Measurements from ENCODE around the gene ATF7IP2.

DNA sequence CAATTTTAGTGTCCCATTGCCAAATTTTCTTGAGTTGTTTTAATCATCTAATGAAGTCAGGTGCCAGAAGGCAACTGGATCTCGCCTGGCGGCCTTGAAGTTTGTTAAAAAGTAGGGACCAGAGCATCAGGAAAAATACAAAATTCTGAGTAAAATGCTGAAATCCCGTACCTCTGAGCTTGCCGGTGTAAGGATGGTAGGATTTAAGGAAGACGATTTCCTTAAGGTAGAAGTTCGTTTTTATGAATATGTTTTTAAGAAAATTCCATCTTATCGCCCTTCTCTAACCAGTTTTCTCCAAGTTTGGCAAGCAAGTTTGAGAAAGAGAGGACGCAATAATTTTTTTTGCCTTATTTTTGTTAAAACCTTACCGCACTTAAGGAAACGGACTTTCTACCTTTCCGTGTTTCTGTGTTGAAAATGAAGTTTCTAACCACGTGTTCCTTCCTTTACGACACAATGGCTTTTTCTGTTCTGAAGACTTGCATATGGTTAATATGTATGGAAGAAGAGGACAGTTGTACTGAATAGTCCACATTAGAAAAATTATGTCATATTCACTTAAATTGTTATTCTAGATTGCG lies 748 bp downstream of the ATF7IP2 start:
- no peak for TF ChIP-seq CTCF (conservative IDR thresholded peaks at IDR 0.05 in 1 of 2, IDR thresholded peaks at IDR 0.05 in 1 of 2; ENCODE audit: extremely low read depth in 1 of 2, insufficient read depth in 1 of 2, low read depth in 1 of 2, low read length in 2 of 2)
- no peak for TF ChIP-seq EZH2 (IDR thresholded peaks at IDR 0.05; ENCODE audit: borderline replicate concordance, low read length)
